Raji (cell line): Measurements from ENCODE around the gene RNF144A.

Experiments used
- POLR2A ChIP-seq: IDR thresholded peaks from 2 replicates; pipeline ENCODE4 v1.6.1; 2011; ENCODE audit warnings: low read depth, low read length, control low read depth; ENCODE audit not compliant: insufficient read depth

The RNF144A gene, protein sequence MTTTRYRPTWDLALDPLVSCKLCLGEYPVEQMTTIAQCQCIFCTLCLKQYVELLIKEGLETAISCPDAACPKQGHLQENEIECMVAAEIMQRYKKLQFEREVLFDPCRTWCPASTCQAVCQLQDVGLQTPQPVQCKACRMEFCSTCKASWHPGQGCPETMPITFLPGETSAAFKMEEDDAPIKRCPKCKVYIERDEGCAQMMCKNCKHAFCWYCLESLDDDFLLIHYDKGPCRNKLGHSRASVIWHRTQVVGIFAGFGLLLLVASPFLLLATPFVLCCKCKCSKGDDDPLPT

DNA sequence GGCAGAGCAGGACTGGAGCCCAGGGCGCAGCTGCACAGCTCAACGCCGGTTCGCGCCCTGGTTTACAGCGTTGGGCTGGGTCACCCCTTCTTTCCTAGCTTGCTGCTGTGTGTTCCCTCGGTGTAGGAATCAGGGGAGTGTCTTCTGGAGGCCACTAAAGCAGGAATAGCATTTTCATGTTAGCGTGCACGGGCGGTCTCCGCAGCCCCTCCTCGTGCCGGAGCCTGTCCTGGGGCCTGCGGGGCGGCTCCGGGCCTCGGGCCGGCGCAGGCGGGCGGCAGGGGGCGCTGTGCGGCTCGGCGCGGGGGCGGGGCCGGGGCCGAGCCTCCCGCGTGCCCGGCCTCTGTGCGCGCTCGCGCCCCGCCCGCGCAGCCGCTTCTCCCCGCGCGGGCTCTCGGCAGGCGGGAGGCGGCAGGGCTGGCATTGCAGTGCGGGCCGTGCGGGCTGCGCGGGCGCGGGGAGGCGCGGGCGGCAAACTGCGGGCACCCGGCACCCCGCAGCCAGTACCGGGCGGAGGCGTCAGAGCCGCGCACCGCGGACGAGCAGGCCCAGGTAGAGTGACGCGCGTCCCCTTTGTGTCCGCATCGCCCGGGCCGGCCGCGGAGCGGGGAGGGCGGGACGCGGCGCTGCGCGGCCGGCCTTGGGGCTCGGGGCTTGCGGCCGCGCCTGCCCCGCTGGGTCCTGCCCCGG, at the start of gene RNF144A:
Gene RNF144A, plus strand, starts transcription at position 342 of the 690 bp plus-strand sequence. CDS start 79,515 bp downstream, outside the sequence.
- no peak for TF ChIP-seq POLR2A

DNA sequence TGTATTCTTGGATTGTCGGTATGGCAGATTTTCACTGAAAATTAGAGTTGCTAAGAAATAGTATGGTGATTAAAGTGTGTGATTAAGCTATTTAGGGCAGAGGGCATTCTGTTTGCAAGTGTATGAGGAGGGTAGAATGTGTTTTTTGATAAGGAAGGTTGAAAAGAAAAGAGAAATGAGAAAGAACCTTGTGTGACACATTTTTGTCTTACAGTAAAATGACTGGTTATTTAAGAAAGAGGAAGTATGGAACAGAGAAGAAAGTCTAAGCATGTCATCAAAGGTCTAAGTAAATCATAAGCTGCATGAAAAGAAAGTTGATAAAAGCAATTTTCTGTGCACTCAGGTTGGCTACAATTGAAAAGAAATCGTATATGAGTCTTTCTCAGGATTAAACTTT, 44.8 kb upstream of the RNF144A start:
- no peak for TF ChIP-seq POLR2A

DNA sequence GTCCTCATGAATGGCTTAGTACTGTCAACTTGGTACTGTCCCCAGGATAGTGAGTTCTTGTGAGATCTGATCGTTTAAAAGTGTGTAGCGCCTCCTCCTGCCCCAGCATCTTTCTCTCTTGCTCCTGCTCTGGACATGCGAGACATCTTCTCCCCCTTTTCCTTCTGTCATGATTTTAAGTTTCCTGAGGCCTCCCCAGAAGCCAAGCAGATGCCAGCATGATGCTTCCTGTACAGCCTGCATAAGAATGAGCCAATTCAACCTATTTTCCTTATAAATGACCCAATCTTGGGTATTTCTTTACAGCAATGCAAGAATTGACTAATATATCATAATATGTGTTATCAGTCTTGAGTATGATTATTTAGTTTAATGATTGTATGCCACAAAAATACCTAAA, 43.2 kb upstream of the RNF144A start:
- TF ChIP-seq POLR2A, result no peak

DNA sequence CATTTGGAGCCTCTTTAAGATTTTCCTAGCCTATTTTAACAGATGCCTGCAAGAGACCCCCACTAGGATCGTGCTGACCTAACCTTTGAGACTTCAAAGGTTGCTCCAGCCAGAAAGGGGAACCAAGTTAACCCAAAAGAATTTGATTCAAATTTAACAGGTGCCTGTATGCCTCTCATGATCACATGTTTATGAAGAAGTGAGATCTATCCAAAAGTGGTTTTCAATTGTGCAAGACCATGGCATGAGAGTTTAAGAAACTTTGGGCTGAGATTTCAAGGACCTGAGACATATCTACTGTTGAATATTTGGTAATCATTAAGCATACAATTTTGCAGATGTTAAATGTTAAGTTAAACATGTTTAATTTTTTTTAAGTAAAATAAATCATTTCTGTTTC, 40.9 kb upstream of the RNF144A start:
- no peak for TF ChIP-seq POLR2A

DNA sequence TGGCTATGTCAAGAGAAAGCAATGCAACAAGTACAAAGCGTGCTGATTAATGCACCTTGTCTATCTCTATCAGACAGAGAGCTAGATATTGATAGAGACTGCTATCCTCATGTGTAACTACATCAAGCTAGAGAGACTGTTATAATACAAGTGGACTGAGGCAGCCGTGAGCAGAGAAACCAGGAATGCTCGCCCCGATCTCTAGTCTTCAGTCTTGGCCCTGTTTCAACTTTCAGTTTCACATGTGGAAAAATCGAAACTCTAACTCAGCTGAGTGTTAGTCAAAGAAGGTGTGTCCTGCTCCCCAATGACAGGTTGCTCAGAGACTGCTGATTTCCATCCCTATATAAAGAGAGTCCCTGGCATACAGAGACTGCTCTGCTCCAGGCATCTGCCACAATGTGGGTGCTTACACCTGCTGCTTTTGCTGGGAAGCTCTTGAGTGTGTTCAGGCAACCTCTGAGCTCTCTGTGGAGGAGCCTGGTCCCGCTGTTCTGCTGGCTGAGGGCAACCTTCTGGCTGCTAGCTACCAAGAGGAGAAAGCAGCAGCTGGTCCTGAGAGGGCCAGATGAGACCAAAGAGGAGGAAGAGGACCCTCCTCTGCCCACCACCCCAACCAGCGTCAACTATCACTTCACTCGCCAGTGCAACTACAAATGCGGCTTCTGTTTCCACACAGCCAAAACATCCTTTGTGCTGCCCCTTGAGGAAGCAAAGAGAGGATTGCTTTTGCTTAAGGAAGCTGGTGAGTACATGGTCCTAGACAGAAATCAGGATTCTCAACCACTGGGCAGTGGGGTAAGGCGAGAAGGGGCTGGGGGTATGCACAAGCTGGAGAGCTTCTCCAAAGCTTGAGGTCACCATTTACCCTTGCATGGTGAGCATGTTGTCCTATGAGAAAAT, 39.6 kb upstream of the RNF144A start, which contains the start of gene RSAD2:
Gene RSAD2, plus strand, starts transcription at position 376 of the 903 bp plus-strand sequence. Its CDS starts 24 bp downstream, at position 400.
- TF ChIP-seq POLR2A, result no peak

DNA sequence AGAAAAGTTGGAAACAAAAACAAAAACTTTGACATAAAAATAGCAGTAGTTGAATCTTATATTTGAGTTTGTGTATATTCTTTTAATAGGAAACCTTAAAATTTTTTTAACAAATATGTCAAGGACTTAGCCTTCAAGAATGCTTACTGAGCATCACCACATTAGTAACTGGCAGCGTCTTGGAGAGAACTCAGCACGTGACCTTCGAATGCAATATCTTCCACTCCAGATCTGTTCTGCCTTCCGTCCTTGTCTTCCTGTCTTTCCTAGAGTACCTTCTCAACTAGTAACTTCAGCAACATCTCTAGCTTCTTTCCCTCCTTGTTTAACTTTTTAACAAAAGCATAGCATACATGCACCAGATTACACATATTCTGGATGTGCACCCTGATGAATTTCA, 38.7 kb upstream of the RNF144A start:
- no peak for TF ChIP-seq POLR2A

DNA sequence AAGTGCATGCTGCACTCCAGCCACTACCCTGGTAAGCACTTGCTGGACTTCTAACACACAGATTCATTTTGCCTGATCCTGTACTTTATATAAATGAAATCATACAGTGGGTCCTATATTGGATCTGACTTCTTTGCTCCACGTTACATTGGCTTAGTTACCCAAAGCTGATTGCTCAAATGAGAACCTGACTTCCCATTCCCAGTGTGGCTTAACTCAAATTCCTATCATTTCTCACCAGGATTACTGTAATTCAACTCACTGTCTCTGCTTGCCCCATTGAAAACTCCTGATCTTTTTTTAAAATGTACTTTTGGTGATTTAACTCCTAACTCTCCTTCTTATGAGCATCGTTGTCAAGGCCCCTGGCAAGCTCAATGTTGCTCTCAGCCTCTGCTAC, 38.2 kb upstream of the RNF144A start:
- TF ChIP-seq POLR2A, result no peak

DNA sequence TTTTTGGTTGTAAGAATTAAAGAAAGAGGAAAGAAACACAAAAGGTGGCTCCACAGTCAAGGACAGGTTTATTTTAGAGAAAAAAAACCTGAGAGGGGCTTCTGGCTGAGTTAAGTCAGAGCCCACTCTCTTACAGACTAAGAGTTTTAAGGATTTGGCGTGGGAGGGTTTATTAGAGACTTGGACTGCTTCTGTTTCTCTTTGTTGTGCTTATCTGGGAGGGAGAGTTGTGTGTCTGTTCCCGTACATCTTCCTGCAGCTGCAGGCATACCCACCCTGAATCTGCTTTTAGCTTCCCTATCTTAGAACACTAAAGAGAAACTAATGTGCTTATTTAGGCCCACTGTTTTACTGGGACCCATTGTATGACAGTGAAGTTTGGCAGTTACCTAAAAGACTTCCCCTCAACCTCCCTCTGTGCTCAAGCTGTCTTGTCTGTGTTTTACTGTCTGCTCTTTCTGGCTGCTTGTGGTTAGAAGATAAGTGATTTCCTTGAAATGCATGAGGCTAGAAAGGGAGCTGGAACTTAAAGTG, 36.9 kb upstream of the RNF144A start:
- TF ChIP-seq POLR2A, result no peak

DNA sequence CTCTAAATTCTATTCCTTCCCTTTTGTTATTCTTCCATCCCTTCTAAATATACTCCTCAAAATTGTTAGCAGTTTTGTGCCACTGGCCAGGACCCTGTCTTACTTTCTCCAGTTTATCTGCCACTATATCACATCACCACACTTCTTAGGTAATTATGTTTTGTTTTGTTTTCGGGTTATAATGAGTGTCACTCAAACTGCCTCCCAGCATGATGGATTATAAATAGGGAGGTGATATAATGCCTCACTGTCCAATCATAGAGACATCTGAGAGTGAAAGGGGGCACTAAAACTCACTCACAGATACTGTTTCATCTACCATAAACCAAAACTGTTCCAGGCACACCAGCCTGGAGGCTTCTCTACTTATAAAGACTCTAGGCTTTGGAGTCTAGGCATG, 36.2 kb upstream of the RNF144A start:
- TF ChIP-seq POLR2A, result no peak

DNA sequence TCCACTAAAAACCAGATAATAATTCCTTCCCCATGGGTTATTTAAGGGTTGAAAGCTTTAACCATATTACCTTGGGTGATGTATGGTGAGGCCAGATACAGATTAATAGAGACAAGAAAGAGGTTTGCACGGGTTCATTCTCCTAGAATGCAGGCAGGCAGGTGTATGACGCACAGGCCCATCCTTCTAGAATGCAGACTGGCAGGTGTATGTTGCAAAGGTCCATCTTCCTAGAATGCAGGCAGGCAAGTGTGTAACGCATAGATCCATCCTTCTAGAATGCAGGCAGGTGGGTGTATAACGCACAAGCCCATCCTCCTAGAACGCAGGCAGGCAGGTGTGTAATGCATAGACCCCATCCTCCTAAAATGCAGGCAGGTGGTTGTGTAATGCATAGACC, 35.7 kb upstream of the RNF144A start:
- no peak for TF ChIP-seq POLR2A

DNA sequence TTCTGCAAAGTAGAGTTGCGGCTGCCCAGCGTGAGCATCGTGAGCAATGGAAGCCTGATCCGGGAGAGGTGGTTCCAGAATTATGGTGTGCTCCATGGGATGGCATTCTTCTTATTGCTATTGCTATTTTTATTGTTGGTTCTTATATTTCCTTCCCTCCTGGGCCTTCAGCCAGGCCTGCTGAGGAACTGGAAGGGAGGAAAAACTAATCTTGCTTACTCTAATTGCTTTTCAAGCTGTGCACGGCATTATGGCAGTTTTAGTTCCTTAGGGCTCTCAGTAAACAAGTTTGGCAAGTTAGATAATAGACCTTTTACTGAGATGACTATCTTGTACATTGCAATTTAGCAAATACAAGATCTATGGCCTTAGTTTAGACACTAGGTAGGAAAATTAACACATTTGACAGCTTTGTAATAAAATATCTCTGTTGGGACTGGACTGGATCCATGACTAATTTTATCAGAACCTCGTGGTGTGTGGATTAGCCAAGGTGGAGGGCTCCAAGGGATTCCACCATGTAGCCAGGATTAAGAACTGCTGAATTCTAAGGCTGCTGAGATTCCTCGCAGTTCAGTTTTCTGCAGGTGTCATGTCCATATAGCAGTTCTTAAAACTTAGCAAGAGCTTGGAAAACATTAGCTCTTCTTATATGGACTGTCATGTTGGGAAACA, 33.6 kb upstream of the RNF144A start:
- no peak for TF ChIP-seq POLR2A

DNA sequence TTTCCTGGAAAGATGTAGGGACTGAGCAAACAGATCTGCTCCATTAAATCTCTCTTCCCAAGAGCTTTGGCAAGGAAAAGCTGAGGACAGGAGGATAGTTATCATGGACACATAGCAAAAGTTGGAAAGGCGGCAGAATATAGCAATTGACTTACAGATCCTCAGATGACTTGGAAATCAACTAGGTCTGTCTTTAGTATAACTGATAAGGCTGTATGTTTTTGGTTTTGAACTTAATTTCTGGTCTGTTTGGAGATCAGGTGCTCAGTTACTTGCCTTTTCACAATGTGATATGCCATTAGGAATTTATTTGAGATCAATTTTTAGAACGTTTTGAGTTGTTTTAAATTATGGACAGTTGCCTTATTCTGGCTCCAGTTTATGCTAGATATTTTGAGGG, 31.7 kb upstream of the RNF144A start:
- TF ChIP-seq POLR2A, result no peak

DNA sequence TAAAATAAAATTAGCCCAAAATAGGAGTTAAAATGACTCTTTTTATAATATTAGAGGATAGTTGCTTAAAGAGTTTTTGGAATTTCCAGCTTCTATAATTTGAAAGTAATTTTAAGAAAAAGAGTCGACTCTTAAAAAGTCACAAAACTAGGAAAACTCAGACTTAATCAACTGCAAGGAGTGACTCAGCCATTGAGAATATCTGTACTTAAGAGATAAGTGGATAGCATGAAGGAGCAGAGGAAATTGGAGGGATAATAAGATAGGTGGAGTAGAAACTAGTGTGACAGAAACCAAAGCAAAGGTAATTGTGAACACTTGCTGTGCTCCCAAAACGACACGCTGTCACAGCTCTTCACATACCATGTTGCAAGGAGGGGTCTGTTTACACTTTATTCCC, 31.2 kb upstream of the RNF144A start:
- no peak for TF ChIP-seq POLR2A

DNA sequence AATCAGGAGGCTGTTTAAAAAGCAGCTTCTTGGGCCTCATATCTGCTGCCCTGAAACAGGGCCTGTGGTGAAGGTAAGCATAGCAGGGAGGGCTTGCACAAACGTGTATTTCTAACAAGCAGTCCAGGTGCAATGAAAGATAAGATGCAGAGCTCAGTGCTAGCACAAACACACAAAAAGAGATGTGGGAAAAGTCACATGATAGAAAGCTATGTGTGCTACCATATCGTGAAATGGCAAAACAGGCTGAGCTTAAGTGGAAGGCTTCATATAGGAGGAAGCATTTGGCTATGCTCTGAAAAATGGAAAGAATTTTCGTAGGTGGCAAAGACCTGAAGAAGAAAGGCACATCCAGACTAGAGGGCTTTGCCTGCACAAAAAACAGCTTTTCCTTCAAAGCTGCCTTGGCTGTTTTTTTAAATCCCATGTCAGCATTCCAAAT, 29.4 kb upstream of the RNF144A start:
- TF ChIP-seq POLR2A, result no peak

DNA sequence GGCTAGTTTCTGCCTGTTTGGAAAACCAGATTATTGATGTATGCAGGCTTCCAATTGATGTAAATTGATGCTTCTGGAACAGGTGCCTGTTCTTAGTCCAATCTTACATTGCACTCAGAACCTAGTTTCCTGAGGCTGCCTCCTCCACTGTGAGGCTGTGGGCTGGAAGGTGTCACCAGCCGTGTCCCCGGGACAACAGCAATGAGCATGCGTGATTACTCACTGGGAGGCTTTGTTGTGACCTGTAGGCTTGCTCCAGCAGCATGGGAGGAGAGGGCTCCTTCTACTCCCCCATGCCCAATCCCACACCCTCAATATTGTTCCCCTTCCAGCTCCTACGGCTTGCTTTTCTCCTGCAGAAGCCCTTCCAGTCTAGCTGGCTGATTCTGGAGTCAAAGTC, 28.5 kb upstream of the RNF144A start:
- no peak for TF ChIP-seq POLR2A
